SU-DHL-6 (cell line): ENCODE data around the gene DENND6B.

ENCODE experiments used
- H2AFZ ChIP-seq: fragments of 200-600 bp; sonication (generic); 2 replicates; pipeline ENCODE4 v1.6.1; 2014; ENCODE audit warnings: low read depth, mild to moderate bottlenecking, moderate library complexity, mixed read lengths, antibody characterized with exemption, low read length; ENCODE audit not compliant: severe bottlenecking
- H3F3A ChIP-seq: fragments of 200-600 bp; shearing (Covaris generic); 2 replicates; pipeline ENCODE4 v1.6.0; 2016; ENCODE audit warnings: antibody characterized with exemption, mild to moderate bottlenecking; ENCODE audit not compliant: insufficient read depth
- H3K27ac ChIP-seq: fragments of 200-600 bp; sonication (generic); 2 replicates; pipeline ENCODE4 v1.5.1; 2016; ENCODE audit warnings: low read depth, mild to moderate bottlenecking, low read length, moderate library complexity, mixed read lengths
- H3K27me3 ChIP-seq: fragments of 200-600 bp; sonication (generic), shearing (Covaris generic); 2 replicates; pipeline ENCODE4 v1.6.0; 2014; ENCODE audit warnings: mild to moderate bottlenecking, low read length
- H3K36me3 ChIP-seq: fragments of 200-600 bp; sonication (generic); 2 replicates; pipeline ENCODE4 v1.6.1; 2014; ENCODE audit warnings: mild to moderate bottlenecking, low read length, mixed read lengths
- H3K4me2 ChIP-seq: fragments of 300-600, 200-600 bp; shearing (Covaris generic), sonication (generic); 2 replicates; pipeline ENCODE4 v1.6.0; 2014; ENCODE audit warnings: low read length, low read depth, mild to moderate bottlenecking; ENCODE audit not compliant: poor library complexity, severe bottlenecking
- H3K4me3 ChIP-seq: fragments of 200-600 bp; sonication (generic); 2 replicates; pipeline ENCODE4 v1.5.1; 2014; ENCODE audit warnings: antibody characterized with exemption, low read length, mild to moderate bottlenecking, mixed read lengths; ENCODE audit not compliant: insufficient read depth, poor library complexity, severe bottlenecking
- H3K79me2 ChIP-seq: fragments of 200-600 bp; sonication (generic); 2 replicates; pipeline ENCODE4 v1.6.1; 2014; ENCODE audit warnings: mild to moderate bottlenecking, low read length, moderate library complexity; ENCODE audit not compliant: insufficient read depth
- H3K9ac ChIP-seq: fragments of 200-600 bp; sonication (generic); 2 replicates; pipeline ENCODE4 v1.7.0; 2014; ENCODE audit warnings: mild to moderate bottlenecking, low read length
- H3K9me2 ChIP-seq: fragments of 200-600 bp; sonication (generic); replicated peaks from 2 replicates; pipeline ENCODE4 v1.6.1; 2014; ENCODE audit warnings: low read length; ENCODE audit not compliant: insufficient read depth
- H3K9me3 ChIP-seq: fragments of 200-600 bp; sonication (generic); 2 replicates; pipeline ENCODE4 v1.6.1; 2014; ENCODE audit warnings: low read length, mixed read lengths; ENCODE audit not compliant: insufficient read depth
- H4K20me1 ChIP-seq: fragments of 200-600 bp; sonication (generic); 2 replicates; pipeline ENCODE4 v1.6.1; 2014; ENCODE audit warnings: low read depth, mild to moderate bottlenecking, antibody characterized with exemption, low read length, moderate library complexity, mixed read lengths
- EZH2phosphoT487 ChIP-seq: fragments of 200-600 bp; sonication (generic), shearing (Covaris generic); conservative IDR thresholded peaks from 2 replicates; pipeline ENCODE4 v1.6.1; 2018; ENCODE audit warnings: mild to moderate bottlenecking, antibody characterized with exemption, low read length, moderate library complexity, mixed read lengths
- TF ChIP-seq, protein P1 (sequence below): fragments of 200-600 bp; sonication (generic); IDR thresholded peaks from one replicate; pipeline ENCODE4 v1.5.1; 2017; ENCODE audit warnings: antibody characterized with exemption, mild to moderate bottlenecking, low read length, moderate library complexity; ENCODE audit not compliant: insufficient read depth, poor library complexity, severe bottlenecking

Gene DENND6B

DNA sequence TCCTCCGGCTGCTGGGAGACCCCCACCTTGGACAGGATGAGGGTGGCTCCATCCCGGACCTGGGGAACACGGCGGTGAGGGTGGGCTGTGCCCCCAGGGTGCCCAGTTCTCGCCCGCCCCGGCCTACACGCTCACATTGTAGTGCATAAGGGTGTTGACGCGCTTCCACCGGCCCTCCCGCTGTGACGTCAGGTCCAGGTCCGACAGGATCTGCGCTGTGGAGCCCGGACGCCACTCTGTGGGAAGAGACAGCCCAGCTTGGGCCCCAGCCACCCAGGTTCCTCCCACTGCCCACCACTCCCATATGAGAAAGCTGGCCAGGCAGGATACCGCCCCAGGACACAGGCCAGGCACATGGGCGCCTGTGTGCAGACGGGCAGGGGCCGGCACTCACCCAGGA lies 48.4 kb downstream of the DENND6B start:
- Histone ChIP-seq H4K20me1 (no peaks in the 10 kb centered on the region), H3K36me3 (no peaks in the 10 kb centered on the region)

DNA sequence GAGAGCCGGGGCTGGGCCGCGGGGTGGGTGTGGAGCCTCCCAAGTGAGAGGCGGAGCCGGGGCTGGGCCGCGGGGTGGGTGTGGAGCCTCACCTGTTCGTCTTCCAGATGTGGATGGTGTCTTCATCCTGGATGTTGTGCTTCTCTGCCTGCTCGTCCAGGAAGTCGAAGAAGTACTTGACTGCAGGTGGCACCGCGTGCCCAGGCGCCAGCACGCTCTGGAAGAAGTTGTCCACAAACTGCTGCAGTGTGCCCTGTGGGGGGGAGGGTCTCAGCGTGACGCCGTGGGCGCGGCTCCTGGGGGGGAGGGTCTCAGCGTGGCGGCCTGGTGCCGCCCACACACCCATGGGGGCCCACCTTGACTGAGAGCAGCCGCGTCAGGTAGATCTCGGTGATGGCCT lies 49.1 kb downstream of the DENND6B start:
- Histone ChIP-seq H3K4me2 (no peak overlapping the region), H3F3A (peaks cover 14% of the 10 kb centered on the region)
- TF ChIP-seq EZH2phosphoT487 = no peak
- TF ChIP-seq, protein P1, sequence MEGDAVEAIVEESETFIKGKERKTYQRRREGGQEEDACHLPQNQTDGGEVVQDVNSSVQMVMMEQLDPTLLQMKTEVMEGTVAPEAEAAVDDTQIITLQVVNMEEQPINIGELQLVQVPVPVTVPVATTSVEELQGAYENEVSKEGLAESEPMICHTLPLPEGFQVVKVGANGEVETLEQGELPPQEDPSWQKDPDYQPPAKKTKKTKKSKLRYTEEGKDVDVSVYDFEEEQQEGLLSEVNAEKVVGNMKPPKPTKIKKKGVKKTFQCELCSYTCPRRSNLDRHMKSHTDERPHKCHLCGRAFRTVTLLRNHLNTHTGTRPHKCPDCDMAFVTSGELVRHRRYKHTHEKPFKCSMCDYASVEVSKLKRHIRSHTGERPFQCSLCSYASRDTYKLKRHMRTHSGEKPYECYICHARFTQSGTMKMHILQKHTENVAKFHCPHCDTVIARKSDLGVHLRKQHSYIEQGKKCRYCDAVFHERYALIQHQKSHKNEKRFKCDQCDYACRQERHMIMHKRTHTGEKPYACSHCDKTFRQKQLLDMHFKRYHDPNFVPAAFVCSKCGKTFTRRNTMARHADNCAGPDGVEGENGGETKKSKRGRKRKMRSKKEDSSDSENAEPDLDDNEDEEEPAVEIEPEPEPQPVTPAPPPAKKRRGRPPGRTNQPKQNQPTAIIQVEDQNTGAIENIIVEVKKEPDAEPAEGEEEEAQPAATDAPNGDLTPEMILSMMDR = no peak

More for the DNA sequence above, 48.4 kb downstream of the DENND6B start:
- Histone ChIP-seq H2AFZ (no peak overlapping the region), H3K4me3 (no peak overlapping the region), H3F3A (peaks cover 14% of the 10 kb centered on the region), H3K9me3 (no peaks in the 10 kb centered on the region), H3K4me2 (no peak overlapping the region), H3K79me2 (no peaks in the 10 kb centered on the region), H3K27me3 (no peaks in the 10 kb centered on the region), H3K9me2 (no peaks in the 10 kb centered on the region), H3K9ac (no peak overlapping the region), H3K27ac (no peak overlapping the region)
- TF ChIP-seq, protein P1 = no peak
- TF ChIP-seq EZH2phosphoT487 = no peak

DNA sequence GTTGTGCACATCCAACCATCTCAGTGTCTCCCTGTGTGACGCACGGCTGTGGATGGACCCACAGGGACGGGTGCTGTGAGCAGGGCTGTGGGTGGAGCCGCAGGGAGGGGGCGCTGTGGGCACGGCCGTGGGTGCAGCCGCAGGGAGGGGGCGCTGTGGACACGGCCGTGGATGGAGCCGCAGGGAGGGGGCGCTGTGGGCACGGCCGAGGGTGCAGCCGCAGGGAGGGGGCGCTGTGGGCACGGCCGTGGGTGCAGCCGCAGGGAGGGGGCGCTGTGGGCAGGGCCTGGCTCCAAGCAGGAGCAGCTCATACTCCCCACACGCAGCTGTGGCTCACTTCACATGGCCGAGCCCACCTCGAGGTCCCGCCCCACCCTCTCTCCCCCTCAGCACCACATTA lies 50.7 kb downstream of the DENND6B start:
- no peaks in the 10 kb centered on the region for H3K36me3 ChIP-seq
- H3K4me2 ChIP-seq = no peak overlapping the region
- H3F3A ChIP-seq = peaks cover 14% of the 10 kb centered on the region
- no peak for TF ChIP-seq EZH2phosphoT487
- TF ChIP-seq, protein P1 = peak; percentile 88
- no peaks in the 10 kb centered on the region for H4K20me1 ChIP-seq
- no peak overlapping the region for H3K4me3 ChIP-seq
- H3K27ac ChIP-seq = peak overlapping the region; percentile 47
- no peaks in the 10 kb centered on the region for H3K9me3 ChIP-seq
- H2AFZ ChIP-seq = no peak overlapping the region
- H3K9ac ChIP-seq = no peak overlapping the region
- H3K79me2 ChIP-seq = no peaks in the 10 kb centered on the region
- no peaks in the 10 kb centered on the region for H3K9me2 ChIP-seq
- H3K27me3 ChIP-seq = no peaks in the 10 kb centered on the region

More for the DNA sequence above, 49.1 kb downstream of the DENND6B start:
- Histone ChIP-seq H4K20me1 (no peaks in the 10 kb centered on the region), H3K9ac (no peak overlapping the region), H3K27ac (no peak overlapping the region), H3K79me2 (no peaks in the 10 kb centered on the region), H2AFZ (no peak overlapping the region), H3K9me3 (no peaks in the 10 kb centered on the region), H3K4me3 (no peak overlapping the region), H3K36me3 (no peaks in the 10 kb centered on the region), H3K9me2 (no peaks in the 10 kb centered on the region), H3K27me3 (no peaks in the 10 kb centered on the region)
